HG02798 (cell line): ENCODE measurements around the gene NPFFR2.
"Not testable (repeated sequence)": the region's sequence is repeated elsewhere in the genome, so short reads cannot be mapped to it uniquely, and the experiment has no call there.

Source experiments
- ATAC-seq: cut with Tn5 transposase; IDR thresholded peaks from one replicate; pipeline ENCODE4 v1.9.1; 2021; ENCODE audit warnings: mild to moderate bottlenecking; ENCODE audit not compliant: unreplicated experiment, poor library complexity

Gene NPFFR2

DNA sequence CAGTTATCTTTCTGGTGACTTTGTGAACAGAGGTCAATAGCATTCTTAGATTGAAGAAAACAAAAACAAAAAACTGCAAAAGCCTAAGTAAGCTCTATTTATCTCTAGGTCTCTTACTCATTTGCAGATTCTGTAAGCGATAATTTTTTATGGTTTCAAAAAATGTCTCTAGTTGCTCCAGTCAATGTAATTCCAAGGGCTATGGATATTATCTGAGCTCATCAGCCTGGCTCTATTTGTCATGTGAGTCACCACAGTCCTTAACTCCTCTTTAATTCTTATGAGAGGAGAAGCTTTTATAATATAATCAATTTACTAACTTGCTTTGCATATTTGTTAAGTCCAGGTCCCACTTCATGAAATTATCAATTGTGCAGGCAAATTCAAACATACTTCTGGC, 79.1 kb downstream of the NPFFR2 start:
- no peak for ATAC-seq

DNA sequence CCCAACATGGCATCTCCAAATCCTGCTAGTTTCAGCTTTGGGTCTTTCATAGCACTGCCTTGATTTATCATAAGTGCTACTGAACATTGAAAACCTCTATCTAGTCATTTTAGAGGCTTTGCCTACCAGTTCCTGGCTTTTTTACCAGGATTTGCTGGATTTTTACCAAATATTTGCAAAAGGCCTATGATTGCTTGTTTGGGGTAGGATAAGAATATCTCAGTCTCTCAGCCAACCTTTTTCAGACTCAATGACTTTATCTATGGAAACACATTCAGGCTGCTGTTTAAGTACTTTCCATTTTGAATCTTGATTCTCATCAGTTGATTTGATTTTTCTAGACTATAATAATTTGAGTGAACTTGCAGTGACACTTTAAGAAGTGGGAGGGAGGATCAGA, 80.1 kb downstream of the NPFFR2 start:
- ATAC-seq: no peak

DNA sequence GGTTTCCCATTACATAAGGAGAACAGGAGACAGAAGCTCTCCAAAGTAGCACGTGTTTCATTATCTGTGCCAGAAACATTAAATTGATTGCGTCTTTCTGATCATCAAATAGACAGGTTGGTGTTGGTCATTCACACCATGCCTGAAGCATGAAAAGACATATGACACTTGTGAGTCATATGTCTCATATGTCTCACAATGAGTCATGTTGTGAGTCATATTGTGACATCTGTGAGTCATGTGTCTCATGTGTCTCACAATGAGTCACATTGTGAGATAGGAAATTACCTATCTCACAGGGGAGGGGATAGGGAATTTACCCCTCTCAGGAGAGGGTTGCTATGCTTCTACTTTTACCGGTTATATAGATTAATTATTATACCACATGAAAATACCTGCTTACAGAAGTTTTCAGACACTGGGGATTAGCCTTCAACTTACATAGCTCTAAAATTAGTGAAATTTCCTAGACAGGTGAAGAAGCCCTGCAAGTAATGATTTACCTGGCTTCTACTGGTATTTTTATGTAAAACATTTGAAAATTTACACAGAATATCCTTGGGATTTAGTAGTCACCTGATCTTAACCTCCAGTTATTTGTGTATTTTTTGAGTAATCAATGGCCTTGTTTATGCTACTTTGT, 80.8 kb downstream of the NPFFR2 start:
- ATAC-seq: peak; percentile 93

DNA sequence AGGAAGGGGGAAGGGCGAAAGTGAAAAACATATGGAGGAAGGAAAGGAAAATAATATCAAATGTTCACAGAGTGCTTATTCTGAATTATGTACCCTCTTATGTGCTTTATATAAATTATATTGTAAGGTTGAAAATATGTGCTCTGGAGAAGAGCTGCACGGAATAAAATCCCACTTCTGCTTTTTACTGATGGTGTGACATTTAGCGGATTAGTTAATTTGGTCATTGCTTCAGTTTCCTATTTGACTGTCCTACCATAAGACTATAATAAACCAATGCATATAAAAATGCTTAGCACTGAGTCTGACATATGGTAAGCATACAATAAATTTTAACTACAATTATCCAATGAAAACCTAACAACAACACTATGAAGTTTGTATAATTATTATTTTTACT, 86.2 kb downstream of the NPFFR2 start:
- peak; percentile 85 for ATAC-seq

DNA sequence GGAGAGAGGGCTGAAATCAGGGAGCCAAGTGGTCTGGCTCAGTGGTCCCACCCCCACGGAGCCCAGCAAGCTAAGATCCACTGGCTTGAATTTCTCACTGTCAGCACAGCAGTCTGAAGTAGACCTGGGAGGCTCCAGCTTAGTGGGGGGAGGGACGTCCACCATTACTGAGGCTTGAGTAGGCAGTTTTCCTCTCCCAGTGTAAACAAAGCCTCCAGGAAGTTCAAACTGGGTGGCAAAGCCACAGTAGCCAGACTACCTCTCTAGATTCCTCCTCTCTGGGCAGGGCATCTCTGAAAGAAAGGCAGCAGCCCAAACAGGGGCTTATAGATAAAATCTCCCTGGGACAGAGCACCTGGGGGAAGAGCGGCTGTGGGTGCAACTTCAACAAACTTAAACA, 88.1 kb downstream of the NPFFR2 start:
- no peak for ATAC-seq

DNA sequence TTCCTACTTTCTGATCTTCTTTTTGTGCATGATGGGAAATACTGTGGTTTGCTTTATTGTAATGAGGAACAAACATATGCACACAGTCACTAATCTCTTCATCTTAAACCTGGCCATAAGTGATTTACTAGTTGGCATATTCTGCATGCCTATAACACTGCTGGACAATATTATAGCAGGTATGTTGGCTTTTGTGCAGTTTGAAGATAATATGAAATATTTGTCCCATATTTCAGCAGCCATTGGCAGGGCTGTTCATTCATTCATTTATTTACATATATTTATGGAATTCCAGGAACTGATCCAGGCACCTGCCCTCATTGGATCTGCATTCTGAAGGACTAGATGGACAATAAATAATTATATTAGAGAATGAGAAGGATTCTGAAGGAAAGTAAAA, 96.9 kb downstream of the NPFFR2 start:
- ATAC-seq: no peak

DNA sequence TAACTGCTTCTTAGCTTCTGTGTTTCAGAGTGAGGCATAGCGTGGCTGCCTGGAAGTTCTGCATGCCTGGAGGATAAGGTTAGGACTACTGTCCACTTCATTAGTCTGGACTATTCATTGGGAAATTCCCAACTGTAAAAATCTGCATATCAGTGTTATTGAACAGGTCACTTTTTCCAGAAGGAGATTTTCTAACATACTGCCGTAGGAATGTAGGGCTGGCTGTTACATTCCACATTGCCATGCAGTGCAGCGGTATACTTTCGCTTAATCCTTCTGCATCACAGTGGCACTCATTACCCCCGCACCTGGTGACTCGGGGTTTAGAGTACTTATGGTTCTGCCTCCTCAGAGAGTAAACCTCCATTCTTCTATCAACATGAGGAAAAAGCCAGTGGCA, 104.6 kb downstream of the NPFFR2 start:
- no peak for ATAC-seq

DNA sequence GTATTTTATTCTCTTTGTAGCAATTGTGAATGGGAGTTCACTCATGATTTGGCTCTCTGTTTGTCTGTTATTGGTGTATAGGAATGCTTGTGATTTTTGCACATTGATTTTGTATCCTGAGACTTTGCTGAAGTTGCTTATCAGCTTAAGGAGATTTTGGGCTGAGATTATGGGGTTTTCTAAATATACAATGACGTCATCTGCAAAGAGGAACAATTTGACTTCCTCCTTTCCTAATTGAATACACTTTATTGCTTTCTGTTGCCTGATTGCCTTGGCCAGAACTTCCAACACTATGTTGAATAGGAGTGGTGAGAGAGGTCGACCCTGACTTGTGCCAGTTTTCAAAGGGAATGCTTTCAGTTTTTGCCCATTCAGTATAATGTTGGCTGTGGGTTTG, 108.2 kb downstream of the NPFFR2 start:
- ATAC-seq: not testable (repeated sequence)

DNA sequence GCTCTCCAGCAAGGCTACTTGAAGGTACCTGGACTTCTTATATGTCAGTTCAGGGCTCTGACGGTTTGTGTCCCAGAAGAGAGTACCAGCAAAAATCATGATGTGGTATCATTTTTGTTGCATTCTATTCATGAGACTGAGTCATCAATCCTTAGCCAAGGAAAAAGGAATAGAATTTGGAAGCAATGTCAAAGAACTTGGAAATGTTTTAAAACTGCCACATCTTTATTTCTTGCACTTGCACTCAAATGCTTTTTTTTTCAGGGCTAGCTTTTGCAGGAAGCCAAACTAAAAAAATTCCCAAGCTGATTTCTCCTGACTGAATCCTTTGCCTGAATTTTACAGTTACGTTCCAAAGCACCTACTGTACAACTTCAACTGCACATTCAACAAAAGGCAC, 112.4 kb downstream of the NPFFR2 start:
- ATAC-seq: no peak

DNA sequence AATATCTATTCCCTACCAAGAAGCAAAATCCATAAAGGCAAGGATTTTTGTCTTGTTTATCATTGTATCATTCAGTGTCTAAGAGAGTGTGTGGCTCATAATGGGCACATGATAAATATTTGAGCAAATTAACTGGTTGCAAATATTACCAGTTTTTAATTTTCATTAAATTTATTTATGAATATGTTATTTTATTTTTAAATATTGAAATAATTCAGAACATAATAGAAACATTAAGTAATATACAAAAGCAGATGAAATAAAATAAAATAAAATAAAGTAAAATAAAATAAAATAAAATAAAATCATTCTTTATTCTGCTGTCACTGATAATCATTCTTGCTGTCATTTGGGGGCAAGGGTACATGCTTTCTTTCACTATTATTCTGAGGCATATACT, 120.9 kb downstream of the NPFFR2 start:
- ATAC-seq: no peak

DNA sequence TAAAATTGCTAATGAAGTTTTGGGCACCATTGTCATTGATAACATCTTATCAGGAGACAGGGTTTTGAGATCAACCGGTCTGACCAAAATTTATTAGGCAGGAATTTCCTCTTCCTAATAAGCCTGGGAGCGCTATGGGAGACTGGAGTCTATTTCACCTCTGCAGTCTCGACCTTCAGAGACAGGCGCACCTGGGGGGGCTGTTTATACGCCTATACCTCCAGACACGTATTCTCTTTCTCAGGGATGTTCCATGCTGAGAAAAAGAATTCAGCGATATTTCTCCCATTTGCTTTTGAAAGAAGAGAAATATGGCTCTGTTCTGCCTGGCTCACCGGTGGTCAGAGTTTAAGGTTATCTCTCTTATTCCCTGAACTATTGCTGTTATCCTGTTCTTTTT, 121.8 kb downstream of the NPFFR2 start:
- not testable (repeated sequence) for ATAC-seq

DNA sequence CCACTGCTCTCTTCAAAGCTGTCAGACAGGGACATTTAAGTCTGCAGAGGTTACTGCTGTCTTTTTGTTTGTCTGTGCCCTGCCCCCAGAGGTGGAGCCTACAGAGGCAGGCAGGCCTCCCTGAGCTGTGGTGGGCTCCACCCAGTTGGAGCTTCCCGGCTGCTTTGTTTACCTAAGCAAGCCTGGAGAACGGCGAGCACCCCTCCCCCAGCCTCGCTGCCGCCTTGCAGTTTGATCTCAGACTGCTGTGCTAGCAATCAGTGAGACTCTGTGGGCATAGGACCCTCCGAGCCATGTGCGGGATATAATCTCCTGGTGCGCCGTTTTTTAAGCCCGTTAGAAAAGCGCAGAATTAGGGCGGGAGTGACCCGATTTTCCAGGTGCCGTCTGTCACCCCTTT, 137.5 kb downstream of the NPFFR2 start:
- ATAC-seq: not testable (repeated sequence)

DNA sequence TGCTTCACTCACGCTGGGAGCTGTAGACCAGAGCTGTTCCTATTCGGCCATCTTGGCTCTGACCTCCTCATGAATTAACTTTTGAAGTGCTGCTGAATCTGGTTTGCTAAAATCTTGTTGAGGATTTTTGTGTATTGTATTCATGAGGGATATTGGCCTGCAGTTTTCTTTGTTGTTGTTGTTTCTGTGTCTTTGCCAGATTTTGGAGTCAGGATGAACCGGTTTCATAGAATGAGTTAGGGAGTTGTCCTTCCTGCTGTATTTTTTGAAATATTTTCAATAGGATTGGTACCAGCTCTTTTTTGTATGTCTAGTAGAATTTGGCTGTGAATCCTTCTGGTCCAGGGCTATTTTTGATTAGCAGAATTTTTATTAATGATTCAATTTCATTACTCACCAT, 138.1 kb downstream of the NPFFR2 start:
- ATAC-seq: no peak

DNA sequence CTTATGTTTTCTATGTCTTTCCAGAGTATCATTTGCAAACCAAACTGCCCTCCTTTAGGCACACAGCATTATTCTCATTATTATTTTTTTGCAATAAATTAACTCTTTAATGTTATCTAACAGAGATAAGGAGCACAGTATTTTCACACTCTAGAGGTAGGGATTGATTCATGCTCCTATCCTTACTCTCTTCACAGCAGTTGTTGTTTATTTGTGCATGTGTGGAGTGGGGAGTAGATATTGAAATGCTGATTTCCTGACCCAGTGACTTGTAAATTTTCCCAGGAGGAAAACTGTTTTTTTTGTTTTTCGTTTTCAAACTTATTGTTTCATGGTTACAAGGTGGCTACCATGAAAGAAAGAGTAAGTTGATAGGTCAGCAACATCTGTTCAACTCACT, 140.0 kb downstream of the NPFFR2 start:
- no peak for ATAC-seq

DNA sequence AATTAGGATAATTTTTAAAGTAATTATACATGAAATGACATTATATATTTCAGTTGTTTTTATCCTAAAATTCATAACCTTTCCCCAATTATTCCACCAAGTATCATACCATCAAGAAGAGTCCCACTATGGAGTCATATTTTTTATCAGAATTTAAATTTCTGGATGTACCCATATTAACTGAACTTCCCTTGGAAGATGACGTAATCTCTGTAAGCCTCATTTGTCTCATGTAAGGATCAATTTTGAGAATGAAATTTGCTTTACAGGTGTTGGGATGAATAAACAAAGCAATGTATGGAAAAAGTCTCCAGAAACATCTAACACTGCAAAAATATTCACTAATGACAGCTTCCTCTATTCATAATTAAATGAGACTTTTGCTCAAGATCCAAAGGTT, 147.5 kb downstream of the NPFFR2 start:
- ATAC-seq: no peak

DNA sequence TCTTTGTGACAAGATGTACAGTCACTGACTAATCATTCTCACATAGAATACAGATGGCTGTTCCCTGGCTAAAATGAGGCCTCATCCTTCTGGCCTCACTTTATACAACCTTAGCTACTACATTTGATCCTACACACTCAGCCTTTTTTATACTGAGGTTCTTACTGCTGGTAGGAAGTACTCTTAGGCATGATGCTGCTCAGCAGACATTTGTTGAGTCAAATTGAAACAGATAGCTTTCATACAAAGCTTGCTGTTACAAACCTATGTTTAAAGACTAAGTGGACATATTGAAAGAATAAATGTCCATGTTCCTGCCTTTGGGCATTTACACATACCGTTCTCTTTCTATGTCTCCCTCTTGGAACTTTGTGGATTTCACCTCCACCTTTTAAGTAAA, 154.9 kb downstream of the NPFFR2 start:
- peak; percentile 89 for ATAC-seq

DNA sequence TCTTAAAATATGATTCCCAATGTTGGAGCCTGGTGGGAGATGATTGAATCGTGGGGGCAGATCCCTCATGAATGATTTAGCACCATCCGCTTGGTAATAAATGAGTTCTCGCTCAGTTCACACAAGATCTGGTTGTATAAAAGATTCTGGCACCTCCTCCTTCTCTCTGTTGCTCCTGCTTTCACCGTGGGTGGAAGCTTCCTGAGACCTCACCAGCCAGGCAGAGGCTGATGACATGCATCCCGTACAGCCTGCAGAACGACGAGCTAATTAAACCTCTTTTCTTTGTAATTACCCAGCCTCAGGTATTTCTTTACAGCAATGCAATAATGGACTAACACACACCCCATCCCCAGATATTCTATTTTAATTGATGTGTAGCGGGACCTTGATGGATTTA, 162.2 kb downstream of the NPFFR2 start:
- no peak for ATAC-seq

DNA sequence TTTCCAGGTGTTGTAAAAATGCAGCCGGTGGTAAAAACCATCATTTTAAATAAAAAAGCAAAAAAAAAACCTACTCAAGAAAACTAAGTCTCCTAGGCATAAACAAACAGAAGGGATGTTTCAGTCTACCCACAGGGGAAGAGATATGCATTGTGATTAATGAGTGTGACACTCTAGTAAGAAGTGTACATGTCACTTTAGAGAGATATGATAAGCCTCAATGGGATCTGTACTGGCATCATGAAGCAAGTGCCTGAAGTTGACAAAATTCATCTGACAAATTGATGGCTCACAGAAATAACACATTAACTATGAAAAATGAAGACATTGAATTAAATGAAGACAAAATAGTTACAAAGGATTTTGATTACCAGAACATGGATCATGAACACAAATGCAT, 162.7 kb downstream of the NPFFR2 start:
- no peak for ATAC-seq
